ENCODE results near the gene CRYGC.
A peak's percentile ranks its signal among the peaks of the same experiment; 100 is the strongest.
"Not testable (repeated sequence)": the region's sequence is repeated elsewhere in the genome, so short reads cannot be mapped to it uniquely, and the experiment has no call there.

Gene CRYGC

GRCh38 chr2:208129744-208130711 lies at the start of gene CRYGC:
Gene CRYGC (minus strand): TSS chr2:208129828. CDS start chr2:208129792, 36 bp downstream.
- DNase-seq = no peak

GRCh38 chr2:208179028-208179609 lies 49.5 kb upstream of the CRYGC start:
- DNase-seq = no peak

GRCh38 chr2:208175840-208176153 lies 46.2 kb upstream of the CRYGC start:
- no peak for DNase-seq

GRCh38 chr2:208175069-208175839 lies 45.6 kb upstream of the CRYGC start:
- peak; percentile 65 for DNase-seq

GRCh38 chr2:208174144-208174543 lies 44.5 kb upstream of the CRYGC start:
- DNase-seq = no peak

GRCh38 chr2:208172125-208172524 lies 42.5 kb upstream of the CRYGC start:
- no peak for DNase-seq

GRCh38 chr2:208164951-208165755 lies 35.5 kb upstream of the CRYGC start:
- no peak for DNase-seq

- DNase-seq = no peak
Measured at GRCh38 chr2:208163489-208163888, 33.9 kb upstream of the CRYGC start, which contains the start of gene CRYGA. Gene CRYGA (minus strand): TSS chr2:208163589. CDS start chr2:208163556, 33 bp downstream.

GRCh38 chr2:208156439-208156838 lies 26.8 kb upstream of the CRYGC start:
- no peak for DNase-seq

- DNase-seq = no peak
Measured at GRCh38 chr2:208153156-208153555, 23.5 kb upstream of the CRYGC start.

- DNase-seq = no peak
Measured at GRCh38 chr2:208150956-208151355, 21.3 kb upstream of the CRYGC start.

GRCh38 chr2:208150094-208150493 lies 20.5 kb upstream of the CRYGC start:
- no peak for DNase-seq

- no peak for DNase-seq
Measured at GRCh38 chr2:208148803-208149202, 19.2 kb upstream of the CRYGC start.

GRCh38 chr2:208147759-208148158 lies 18.1 kb upstream of the CRYGC start:
- DNase-seq = no peak

- DNase-seq = no peak
Measured at GRCh38 chr2:208147008-208147407, 17.4 kb upstream of the CRYGC start.

GRCh38 chr2:208146006-208146405 lies 16.4 kb upstream of the CRYGC start, which contains the start of gene CRYGB:
Gene CRYGB (minus strand): TSS chr2:208146158. CDS start chr2:208146120, 38 bp downstream.
- no peak for DNase-seq

GRCh38 chr2:208142925-208143799 lies 13.5 kb upstream of the CRYGC start:
- no peak for DNase-seq

- DNase-seq = no peak
Measured at GRCh38 chr2:208142240-208142924, 12.8 kb upstream of the CRYGC start.

- no peak for DNase-seq
Measured at GRCh38 chr2:208139447-208139846, 9.8 kb upstream of the CRYGC start.

- DNase-seq = not testable (repeated sequence)
Measured at GRCh38 chr2:208138334-208138733, 8.7 kb upstream of the CRYGC start.

- no peak for DNase-seq
Measured at GRCh38 chr2:208136716-208137094, 7.1 kb upstream of the CRYGC start.
